Neuronal stem cell (in vitro differentiated cells): ENCODE data around the gene ZNF468.
"Not testable (repeated sequence)": the region's sequence is repeated elsewhere in the genome, so short reads cannot be mapped to it uniquely, and the experiment has no call there.

Experiments used
- DNase-seq: peaks from one replicate; pipeline ENCODE4 v3.0.0-alpha.2; 2013; ENCODE audit warnings: low spot score
- H2AFZ ChIP-seq: one replicate; pipeline ENCODE4 v1.6.1; 2013; ENCODE audit warnings: mild to moderate bottlenecking, low read length, inconsistent platforms
- H2AK5ac ChIP-seq: 2 replicates; pipeline ENCODE4 v1.6.1; 2013; ENCODE audit warnings: low read depth, mild to moderate bottlenecking, inconsistent platforms, low read length, moderate library complexity, mixed read lengths
- H2BK120ac ChIP-seq: 2 replicates; pipeline ENCODE4 v1.6.1; 2013; ENCODE audit warnings: low read depth, mild to moderate bottlenecking, inconsistent platforms, low read length, moderate library complexity, mixed read lengths
- H2BK12ac ChIP-seq: one replicate; pipeline ENCODE4 v1.6.1; 2013; ENCODE audit warnings: low read length, inconsistent platforms
- H2BK15ac ChIP-seq: 2 replicates; pipeline ENCODE4 v1.6.1; 2013; ENCODE audit warnings: mild to moderate bottlenecking, low read length, inconsistent platforms, mixed read lengths
- H2BK5ac ChIP-seq: one replicate; pipeline ENCODE4 v1.6.1; 2013; ENCODE audit warnings: inconsistent platforms, mild to moderate bottlenecking, low read length, moderate library complexity
- H3K14ac ChIP-seq: one replicate; pipeline ENCODE4 v1.6.1; 2013; ENCODE audit warnings: low read length, inconsistent platforms
- H3K18ac ChIP-seq: 2 replicates; pipeline ENCODE4 v1.6.1; 2013; ENCODE audit warnings: low read length, inconsistent platforms
- H3K23ac ChIP-seq: 2 replicates; pipeline ENCODE4 v1.6.1; 2013; ENCODE audit warnings: low read depth, mild to moderate bottlenecking, mixed read lengths, low read length, inconsistent platforms; ENCODE audit not compliant: poor library complexity
- H3K27ac ChIP-seq: replicated peaks from 3 replicates; pipeline ENCODE4 v1.5.1; 2013; ENCODE audit warnings: low read length, inconsistent platforms
- H3K27me3 ChIP-seq, 3 experiments: 2 replicates each; pipeline ENCODE4 v1.6.1; 2013; ENCODE audit warnings: low read length in 3 of 3, mild to moderate bottlenecking in 2 of 3, inconsistent platforms in 1 of 3, low read depth in 1 of 3, mixed read lengths in 1 of 3, moderate library complexity in 1 of 3; ENCODE audit not compliant: control insufficient read depth in 3 of 3, insufficient read depth in 3 of 3
- H3K36me3 ChIP-seq, 2 donors: replicated peaks in 1 of 2; 2 replicates each; pipeline ENCODE4 v1.6.1; 2013; ENCODE audit warnings: low read length in 2 of 2; ENCODE audit not compliant: control insufficient read depth in 2 of 2, insufficient read depth in 2 of 2
- H3K4ac ChIP-seq: 2 replicates; pipeline ENCODE4 v1.6.1; 2013; ENCODE audit warnings: inconsistent platforms, mild to moderate bottlenecking, low read length, moderate library complexity
- H3K4me1 ChIP-seq, 2 donors: 1 replicate in 1 of 2; 2 replicates in 1 of 2; pipeline ENCODE4 v1.6.1; 2013; ENCODE audit warnings: low read length in 2 of 2, low read depth in 1 of 2; ENCODE audit not compliant: control insufficient read depth in 2 of 2, insufficient read depth in 1 of 2
- H3K4me2 ChIP-seq: one replicate; pipeline ENCODE4 v1.6.1; 2013; ENCODE audit warnings: mild to moderate bottlenecking, low read length, inconsistent platforms; ENCODE audit not compliant: insufficient read depth, poor library complexity, severe bottlenecking
- H3K4me3 ChIP-seq, 2 donors: 2 replicates each; pipeline ENCODE4 v1.5.1; 2013; ENCODE audit warnings: low read length in 2 of 2, mild to moderate bottlenecking in 2 of 2, inconsistent platforms in 1 of 2, moderate library complexity in 1 of 2
- H3K79me1 ChIP-seq: one replicate; pipeline ENCODE4 v1.6.1; 2013; ENCODE audit warnings: low read depth, mild to moderate bottlenecking, inconsistent platforms, low read length, moderate library complexity
- H3K9ac ChIP-seq: one replicate; pipeline ENCODE4 v1.6.1; 2013; ENCODE audit warnings: mild to moderate bottlenecking, low read depth, low read length, inconsistent platforms; ENCODE audit not compliant: poor library complexity
- H3K9me3 ChIP-seq, 2 donors: replicated peaks in 1 of 2; 2 replicates each; pipeline versions ENCODE3 to v1.6.1; 2013; ENCODE audit warnings: low read length in 2 of 2, mild to moderate bottlenecking in 2 of 2, inconsistent platforms in 1 of 2, low read depth in 1 of 2, mixed read lengths in 1 of 2, moderate library complexity in 1 of 2; ENCODE audit not compliant: control insufficient read depth in 2 of 2, insufficient read depth in 1 of 2
- H4K8ac ChIP-seq: one replicate; pipeline ENCODE4 v1.6.1; 2013; ENCODE audit warnings: low read depth, mild to moderate bottlenecking, inconsistent platforms, low read length, moderate library complexity
- H4K91ac ChIP-seq: one replicate; pipeline ENCODE4 v1.6.1; 2013; ENCODE audit warnings: low read length, low read depth, mild to moderate bottlenecking, inconsistent platforms; ENCODE audit not compliant: poor library complexity
- WGBS, 2 donors: extraction: QIAGEN DNeasy Blood & Tissue Kit; methylation state at CpG; one replicate each; pipeline ENCODE4 v1.1.7; 2013; ENCODE audit warnings: missing lambda C conversion rate in 2 of 2, mixed read lengths in 1 of 2; ENCODE audit not compliant: insufficient read length in 2 of 2, insufficient replicate concordance in 1 of 2; ENCODE audit errors: extremely low coverage in 2 of 2; 5-methylcytosine and 5-hydroxymethylcytosine counted together

ZNF468 gene

GRCh38 chr19:52840825-52841465, 16.5 kb downstream of the ZNF468 start:
- H2BK5ac ChIP-seq, H3K4me1 ChIP-seq, H3K4ac ChIP-seq, H2BK120ac ChIP-seq, H3K27ac ChIP-seq, H3K23ac ChIP-seq, H3K9ac ChIP-seq, H3K4me3 ChIP-seq, H3K14ac ChIP-seq, H4K91ac ChIP-seq, H2BK15ac ChIP-seq, DNase-seq, H3K18ac ChIP-seq, H2BK12ac ChIP-seq, H2AFZ ChIP-seq, H3K27me3 ChIP-seq, H3K4me2 ChIP-seq, H2AK5ac ChIP-seq, H3K79me1 ChIP-seq, H4K8ac ChIP-seq: not testable (repeated sequence)
- peaks cover 34 to 88% of the 10 kb centered on the region in 2 donors for H3K9me3 ChIP-seq
- peaks cover 52 to 83% of the 10 kb centered on the region in 2 donors for H3K36me3 ChIP-seq
- WGBS, 2 donors, result no CpG with 5 or more reads among the region's 10 CpGs

- not testable (repeated sequence) for H2BK12ac ChIP-seq, DNase-seq, H2BK120ac ChIP-seq
Observed at GRCh38 chr19:52834289-52834688, 23.1 kb downstream of the ZNF468 start.

GRCh38 chr19:52833541-52833940, 23.9 kb downstream of the ZNF468 start:
- not testable (repeated sequence) for H3K4me2 ChIP-seq, H2AFZ ChIP-seq, H2BK15ac ChIP-seq, H3K36me3 ChIP-seq, H3K27ac ChIP-seq, H3K4ac ChIP-seq, H2AK5ac ChIP-seq, H3K18ac ChIP-seq, H3K14ac ChIP-seq, H3K79me1 ChIP-seq, H2BK120ac ChIP-seq, H4K91ac ChIP-seq, H2BK12ac ChIP-seq, H2BK5ac ChIP-seq, H3K4me1 ChIP-seq, DNase-seq, H3K4me3 ChIP-seq, H3K9ac ChIP-seq, H3K27me3 ChIP-seq, H3K23ac ChIP-seq, H4K8ac ChIP-seq
- peaks cover 4 to 20% of the 10 kb centered on the region in 2 donors for H3K9me3 ChIP-seq
- WGBS, 2 donors, result no CpG with 5 or more reads among the region's 5 CpGs

More at GRCh38 chr19:52834289-52834688, 23.1 kb downstream of the ZNF468 start:
- not testable (repeated sequence) for H3K14ac ChIP-seq, H4K91ac ChIP-seq, H2AK5ac ChIP-seq, H2BK15ac ChIP-seq, H3K4ac ChIP-seq, H3K27ac ChIP-seq, H3K27me3 ChIP-seq, H2AFZ ChIP-seq, H3K4me3 ChIP-seq, H3K4me2 ChIP-seq, H3K18ac ChIP-seq, H4K8ac ChIP-seq, H3K9ac ChIP-seq, H2BK5ac ChIP-seq, H3K4me1 ChIP-seq, H3K23ac ChIP-seq, H3K79me1 ChIP-seq
- H3K36me3 ChIP-seq, result peaks cover 2 to 16% of the 10 kb centered on the region in 2 donors
- peaks cover 6 to 27% of the 10 kb centered on the region in 2 donors for H3K9me3 ChIP-seq
- no CpG with 5 or more reads among the region's 1 CpG for WGBS, 2 donors

GRCh38 chr19:52829866-52830265, 27.6 kb downstream of the ZNF468 start:
- H3K9me3 ChIP-seq, H2BK5ac ChIP-seq, H3K14ac ChIP-seq, H3K18ac ChIP-seq, H3K27ac ChIP-seq, H2AK5ac ChIP-seq, H2BK120ac ChIP-seq, H3K4ac ChIP-seq, H2BK12ac ChIP-seq, H3K23ac ChIP-seq, H2AFZ ChIP-seq, H4K91ac ChIP-seq, H3K79me1 ChIP-seq, H3K4me1 ChIP-seq, H2BK15ac ChIP-seq, H3K4me3 ChIP-seq, DNase-seq, H3K9ac ChIP-seq, H3K27me3 ChIP-seq, H4K8ac ChIP-seq, H3K4me2 ChIP-seq, H3K36me3 ChIP-seq: not testable (repeated sequence)
- WGBS, 2 donors, result no CpG with 5 or more reads among the region's 7 CpGs
